IMR-90 (cell line): Measurements from ENCODE around the gene FCRL1. TPM values are rescaled to one million over a fixed set of nuclear protein-coding genes. Genes with fewer than 3 reads are reported as not detected.

Experiments used
- ATAC-seq: fragments of 200-7000 bp; cut with Tn5 transposase; 2 replicates; pipeline ENCODE4 v1.9.1; 2020; ENCODE audit warnings: low read depth, mild to moderate bottlenecking, moderate library complexity
- BruUV-seq: library from RNA; stranded (reverse); fragments of 400-500 nt; replicated peaks from 2 replicates; lab custom pipeline; 2021; lab: Mats Ljungman, UMichigan
- CTCF ChIA-PET: fragments of 300-600 bp; formaldehyde crosslinking; extraction: SDS; loops from one replicate; lab custom pipeline; 2021; ENCODE audit warnings: antibody characterized with exemption; lab: Yijun Ruan, JAX
- POLR2A ChIA-PET: fragments of 300-600 bp; sonication (Branson Sonifier 250); formaldehyde crosslinking; loops from one replicate; lab custom pipeline; 2022; ENCODE audit warnings: antibody characterized with exemption; ENCODE audit not compliant: unreplicated experiment; lab: Charles Lee
- DNase-seq: peaks from one replicate; pipeline ENCODE4 v3.0.0; 2013
- H2AFZ ChIP-seq: replicated peaks from 2 replicates; pipeline ENCODE3; 2013; ENCODE audit warnings: low read length, mild to moderate bottlenecking; ENCODE audit not compliant: poor library complexity
- H2AK5ac ChIP-seq: 2 replicates; pipeline ENCODE4 v1.6.1; 2013; ENCODE audit warnings: low read depth, low read length, inconsistent platforms
- H2AK9ac ChIP-seq: replicated peaks from 2 replicates; pipeline ENCODE3; 2013; ENCODE audit warnings: mild to moderate bottlenecking, low read depth, low read length, moderate library complexity; ENCODE audit not compliant: poor library complexity
- H2BK120ac ChIP-seq: 2 replicates; pipeline ENCODE4 v1.6.1; 2013; ENCODE audit warnings: low read depth, low read length, inconsistent platforms
- H2BK15ac ChIP-seq: 3 replicates; pipeline ENCODE4 v1.6.1; 2013; ENCODE audit warnings: low read depth, low read length, inconsistent platforms
- H2BK20ac ChIP-seq: 2 replicates; pipeline ENCODE4 v1.6.1; 2013; ENCODE audit warnings: low read depth, mild to moderate bottlenecking, inconsistent platforms, low read length, moderate library complexity
- H2BK5ac ChIP-seq: 2 replicates; pipeline ENCODE4 v1.6.1; 2013; ENCODE audit warnings: mild to moderate bottlenecking, low read depth, low read length, inconsistent platforms; ENCODE audit not compliant: poor library complexity, severe bottlenecking
- H3K14ac ChIP-seq: replicated peaks from 2 replicates; pipeline ENCODE4 v1.6.1; 2013; ENCODE audit warnings: low read depth, low read length, inconsistent platforms
- H3K18ac ChIP-seq: 2 replicates; pipeline ENCODE4 v1.6.1; 2013; ENCODE audit warnings: low read depth, low read length, control low read depth
- H3K23ac ChIP-seq: 2 replicates; pipeline ENCODE4 v1.6.1; 2013; ENCODE audit warnings: low read depth, low read length, inconsistent platforms
- H3K27ac ChIP-seq: 2 replicates; pipeline ENCODE4 v1.5.1; 2013; ENCODE audit warnings: mild to moderate bottlenecking, control low read depth, low read length; ENCODE audit not compliant: insufficient read depth
- H3K27me3 ChIP-seq: 2 replicates; pipeline ENCODE4 v1.6.1; 2013; ENCODE audit warnings: low read length; ENCODE audit not compliant: control insufficient read depth, insufficient read depth
- H3K36me3 ChIP-seq: 2 replicates; pipeline ENCODE4 v1.6.1; 2013; ENCODE audit warnings: low read length, mixed read lengths; ENCODE audit not compliant: control insufficient read depth, insufficient read depth
- H3K4ac ChIP-seq: 2 replicates; pipeline ENCODE4 v1.6.1; 2013; ENCODE audit warnings: low read depth, low read length, inconsistent platforms
- H3K4me1 ChIP-seq: 2 replicates; pipeline ENCODE4 v1.6.1; 2013; ENCODE audit warnings: low read length, mixed read lengths; ENCODE audit not compliant: control insufficient read depth, insufficient read depth
- H3K4me2 ChIP-seq: 2 replicates; pipeline ENCODE4 v1.6.1; 2013; ENCODE audit warnings: low read depth, mild to moderate bottlenecking, control low read depth, low read length, moderate library complexity
- H3K4me3 ChIP-seq: 2 replicates; pipeline ENCODE4 v1.5.1; 2013; ENCODE audit warnings: low read depth, mild to moderate bottlenecking, control low read depth, low read length, moderate library complexity; ENCODE audit not compliant: insufficient read depth
- H3K56ac ChIP-seq: 2 replicates; pipeline ENCODE4 v1.6.1; 2013; ENCODE audit warnings: low read length, inconsistent platforms; ENCODE audit not compliant: insufficient read depth; ENCODE audit errors: extremely low read depth
- H3K79me1 ChIP-seq, 2 experiments: 2 replicates each; pipeline ENCODE4 v1.6.1; 2013; ENCODE audit warnings: low read length in 2 of 2, inconsistent platforms in 1 of 2, low read depth in 1 of 2
- H3K9ac ChIP-seq: 2 replicates; pipeline ENCODE4 v1.6.1; 2013; ENCODE audit warnings: low read depth, low read length, control low read depth
- H3K9me1 ChIP-seq: 2 replicates; pipeline ENCODE4 v1.6.1; 2013; ENCODE audit warnings: low read length, inconsistent platforms; ENCODE audit not compliant: insufficient read depth
- H3K9me3 ChIP-seq: 2 replicates; pipeline ENCODE4 v1.6.1; 2013; ENCODE audit warnings: low read length; ENCODE audit not compliant: control insufficient read depth, insufficient read depth
- H4K20me1 ChIP-seq: 2 replicates; pipeline ENCODE4 v1.6.1; 2013; ENCODE audit warnings: low read length, inconsistent platforms; ENCODE audit not compliant: insufficient read depth
- H4K5ac ChIP-seq: 2 replicates; pipeline ENCODE4 v1.6.1; 2013; ENCODE audit warnings: mild to moderate bottlenecking, low read depth, low read length, control low read depth
- H4K8ac ChIP-seq, 2 experiments: 2 replicates each; pipeline ENCODE4 v1.6.1; 2013; ENCODE audit warnings: low read depth in 2 of 2, low read length in 2 of 2, control low read depth in 1 of 2, inconsistent platforms in 1 of 2
- H4K91ac ChIP-seq: 2 replicates; pipeline ENCODE4 v1.6.1; 2013; ENCODE audit warnings: low read depth, low read length, inconsistent platforms; ENCODE audit not compliant: insufficient read depth
- CHD1 ChIP-seq: IDR thresholded peaks from 2 replicates; pipeline ENCODE4 v1.6.1; 2012; ENCODE audit warnings: low read depth, low read length, improper control_type of control experiment
- CTCF ChIP-seq: conservative IDR thresholded peaks from 2 replicates; pipeline ENCODE4 v1.5.1; 2012; ENCODE audit warnings: mild to moderate bottlenecking, low read depth, low read length, improper control_type of control experiment
- ELK1 ChIP-seq: fragments of 150-350 bp; IDR thresholded peaks from 2 replicates; pipeline ENCODE4 v1.6.1; 2016; ENCODE audit warnings: low read depth, mild to moderate bottlenecking, low read length, moderate library complexity, borderline replicate concordance
- SMC3 ChIP-seq: fragments of 150-350 bp; IDR thresholded peaks from 2 replicates; pipeline ENCODE4 v1.6.1; 2016; ENCODE audit warnings: low read depth, mild to moderate bottlenecking, antibody characterized with exemption, low read length, moderate library complexity
- WGBS, 2 experiments: methylation state at CpG; one replicate each; pipeline versions ENCODE4 v1.1.5 to v1.1.7; 2013; ENCODE audit warnings: missing lambda C conversion rate in 2 of 2; ENCODE audit not compliant: insufficient read length in 1 of 2; ENCODE audit errors: extremely low coverage in 2 of 2; 5-methylcytosine and 5-hydroxymethylcytosine counted together
- dilution Hi-C: fragments of 300-500 bp; cut with HindIII; formaldehyde crosslinking; loops from one replicate; pipeline ENCODE4 v1.14.3; 2018; ENCODE audit warnings: low sequenced_read_pairs; ENCODE audit not compliant: unreplicated experiment
- in situ Hi-C: fragments of 300-500 bp; cut with MboI; formaldehyde crosslinking; loops from 3 replicates; pipeline ENCODE4 v1.14.3; 2019; ENCODE audit warnings: low sequenced_read_pairs, inconsistent platforms, mixed read lengths
- intact Hi-C: fragments of 100-400 bp; cut with micrococcal nuclease; formaldehyde crosslinking; loops from 2 replicates; pipeline ENCODE4 v1.10.0; 2022
- polyA plus RNA-seq, 3 experiments: library from polyadenylated mRNA; depleted of rRNA; stranded (reverse); fragments of >200 nt; gene quantifications; 2 replicates each; pipeline ENCODE4 v1.2.3, GENCODE V29; 2012; ENCODE audit warnings: low replicate concordance in 1 of 3
- total RNA-seq: library from RNA; depleted of rRNA; stranded (reverse); fragments of >200 nt; gene quantifications from 2 replicates; pipeline ENCODE4 v1.2.3, GENCODE V29; 2012

FCRL1 gene
- total and polyA plus RNA-seq, 2 of the 4 experiments (the other 2 are of a cell fraction): not detected

DNA sequence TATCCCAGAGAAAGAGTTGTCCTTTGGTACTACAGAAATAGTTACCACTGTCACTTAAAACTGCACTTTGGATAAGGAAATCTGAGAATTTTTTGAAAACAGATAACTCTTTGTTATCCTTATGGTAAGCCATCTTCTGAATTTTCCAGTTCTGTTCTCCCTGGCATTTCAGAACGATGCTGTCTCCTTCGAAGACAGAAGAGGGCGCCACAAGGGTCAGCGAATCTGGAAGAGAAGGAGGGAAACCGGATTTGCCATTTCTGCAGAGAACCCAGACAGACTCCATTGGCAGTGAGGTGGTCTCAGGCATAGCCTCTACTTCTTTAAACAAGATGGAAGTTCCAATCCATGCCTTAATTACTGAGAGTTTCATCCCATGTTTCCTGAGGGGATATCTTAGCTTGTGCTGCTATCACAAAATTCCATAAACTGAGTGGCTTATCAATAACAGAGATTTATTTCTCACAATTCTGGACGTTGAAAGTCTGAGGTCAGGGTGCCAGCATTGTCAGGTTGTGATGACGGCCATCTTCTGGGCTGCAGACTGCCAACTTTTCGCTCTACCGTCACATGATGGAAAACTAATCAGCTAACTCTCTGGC is 49.4 kb downstream of the FCRL1 start:
- CTCF ChIA-PET: interaction anchor here (0.6 to 1.2 kb wide), 2 partner anchors 12 to 79 kb away, joined by 3 read pairs; no protein-coding TSS in a partner anchor
- Histone ChIP-seq H3K4ac (no peak overlapping the region), H3K36me3 (no peaks in the 10 kb centered on the region), H3K9ac (no peak overlapping the region), H3K4me3 (no peak overlapping the region), H3K27ac (no peak overlapping the region), H2BK5ac (no peak overlapping the region), H4K20me1 (no peaks in the 10 kb centered on the region), H3K4me2 (no peak overlapping the region), H3K23ac (no peak overlapping the region), H4K5ac (no peak overlapping the region), H2BK20ac (no peak overlapping the region), H2AFZ (no peak overlapping the region), H3K14ac (no peak overlapping the region), H2BK15ac (no peak overlapping the region), H3K56ac (no peak overlapping the region), H4K8ac (no peak overlapping the region), H3K79me1 (no peaks in the 10 kb centered on the region), H3K9me3 (no peaks in the 10 kb centered on the region), H2AK5ac (no peak overlapping the region), H3K9me1 (no peaks in the 10 kb centered on the region), H3K27me3 (no peaks in the 10 kb centered on the region), H4K91ac (no peak overlapping the region), H2BK120ac (no peak overlapping the region), H3K18ac (no peak overlapping the region), H3K4me1 (no peaks in the 10 kb centered on the region), H2AK9ac (no peak overlapping the region)
- dilution Hi-C loops: no loop called here
- no CpG with 5 or more reads among the region's 9 CpGs for WGBS, 2 experiments
- no peak for ATAC-seq
- DNase-seq: peak; percentile 1
- intact Hi-C loops: no loop called here
- POLR2A ChIA-PET: no interaction called here
- in situ Hi-C loops: no loop called here
- BruUV-seq: no TSS peak
- TF ChIP-seq CTCF (peak; percentile 31; the same call in 1 of the 2 replicates), ELK1 (no peak), CHD1 (no peak), SMC3 (peak; percentile 20; the same call in 1 of the 2 replicates)
